Stomach (tissue), 9 donors: ENCODE measurements around the gene LAG3. TPM values are rescaled to one million over a fixed set of nuclear protein-coding genes. Genes with fewer than 3 reads are reported as not detected.
A peak's percentile ranks its signal among the peaks of the same experiment; 100 is the strongest.

Experiments used
- DNase-seq, 2 donors: peaks; one replicate each; pipeline versions ENCODE4 v3.0.0 to v3.0.0-alpha.2; 2013 to 2019
- H3K27ac ChIP-seq, 5 donors: fragments of 200-600 bp in 4 of 5; sonication (generic) in 4 of 5; one replicate each; pipeline ENCODE4 v1.5.1; 2013 to 2019; ENCODE audit warnings: mild to moderate bottlenecking in 1 of 5, moderate library complexity in 1 of 5
- H3K27me3 ChIP-seq, 3 donors: fragments of 200-600 bp; sonication (generic); one replicate each; pipeline ENCODE4 v1.5.1; 2017 to 2019; ENCODE audit warnings: mixed run types in 1 of 3
- H3K36me3 ChIP-seq, 4 donors: fragments of 200-600 bp; sonication (generic); 1 replicate in 3 of 4; 2 replicates in 1 of 4; pipeline ENCODE4 v1.5.1; 2016 to 2019
- H3K4me1 ChIP-seq, 4 donors: fragments of 200-600 bp; sonication (generic); one replicate each; pipeline ENCODE4 v1.5.1; 2016 to 2019
- H3K4me3 ChIP-seq, 4 donors: fragments of 200-600 bp; sonication (generic) in 3 of 4; one replicate each; pipeline ENCODE4 v1.5.1; 2016 to 2019; ENCODE audit warnings: mild to moderate bottlenecking in 1 of 4
- H3K9me3 ChIP-seq, 4 donors: fragments of 200-600 bp; sonication (generic); one replicate each; pipeline ENCODE4 v1.5.1; 2016 to 2019
- CTCF ChIP-seq, 7 experiments: fragments of 450-650 bp in 4 of 7; fragments of 200-600 bp in 3 of 7; sonication (generic) in 3 of 7; IDR thresholded peaks; one replicate each; pipeline ENCODE4 v1.5.1; 2016 to 2019; ENCODE audit warnings: antibody characterized with exemption in 7 of 7, control low read depth in 2 of 7, mild to moderate bottlenecking in 1 of 7
- EP300 ChIP-seq: sonication (generic); formaldehyde crosslinking; IDR thresholded peaks from one replicate; pipeline ENCODE4 v1.6.1; 2017; ENCODE audit warnings: antibody characterized with exemption
- POLR2A ChIP-seq, 4 donors: fragments of 450-650 bp; IDR thresholded peaks; one replicate each; pipeline ENCODE4 v1.6.1; 2016; ENCODE audit warnings: antibody characterized with exemption in 4 of 4, control low read depth in 2 of 4, mild to moderate bottlenecking in 1 of 4, moderate library complexity in 1 of 4
- POLR2AphosphoS5 ChIP-seq, 3 donors: sonication (generic); formaldehyde crosslinking; IDR thresholded peaks; one replicate each; pipeline ENCODE4 v1.6.1; 2016; ENCODE audit warnings: antibody characterized with exemption in 3 of 3
- WGBS, 5 donors: extraction: QIAGEN DNeasy Blood & Tissue Kit in 3 of 5; methylation state at CpG; one replicate each; pipeline versions ENCODE4 v1.1.5 to v1.1.7; 2013 to 2018; 5-methylcytosine and 5-hydroxymethylcytosine counted together
- intact Hi-C: fragments of 100-400 bp; cut with DNase I; formaldehyde crosslinking; loops from one replicate; pipeline ENCODE4 v1.15.1; 2023; ENCODE audit warnings: low total_unique reads
- polyA plus RNA-seq, 3 donors: library from polyadenylated mRNA; stranded (reverse); fragments of 200-250 nt; gene quantifications; one replicate each; pipeline ENCODE4 v1.2.3, GENCODE V29; 2013
- total RNA-seq, 5 donors: library from RNA; depleted of rRNA; stranded (reverse); fragments of >200 nt; gene quantifications; one replicate each; pipeline versions ENCODE4 v1.1.0 to v1.2.3, GENCODE V29; 2014 to 2016
- donor health status: healthy with polysubstance abuse.
- donor health status: Bipolar disorder and iron deficiency.
- donor health status: healthy.

The LAG3 gene
- total and polyA plus RNA-seq, 8 donors = 0.25 to 2.3 (median 1.4) TPM; not detected in 3

GRCh38 chr12:6825398-6826124 lies 53.2 kb downstream of the LAG3 start:
- intact Hi-C loops = loop anchor here (10.0 kb wide), 1 partner anchor 81 kb away; no protein-coding TSS in a partner anchor
- TF ChIP-seq CTCF (IDR thresholded peaks at IDR 0.05) (peak in 5 of 7 experiments; percentile 85 to 92 (median 88)), POLR2AphosphoS5 (IDR thresholded peaks at IDR 0.05) (peak in 1 of 3 donors; percentile 20), POLR2A (IDR thresholded peaks at IDR 0.05) (no peak), EP300 (no peak)
- H3K4me3 ChIP-seq = peak overlapping the region in 1 of 4 donors; percentile 27
- H3K9me3 ChIP-seq = no peaks in the 10 kb centered on the region
- peaks cover 0 to 93% (median 38%) of the 10 kb centered on the region in 3 donors for H3K27me3 ChIP-seq
- H3K36me3 ChIP-seq = peaks cover 0 to 4% (median under 1%) of the 10 kb centered on the region in 4 donors
- peaks cover 35 to 74% (median 55%) of the 10 kb centered on the region in 4 donors for H3K4me1 ChIP-seq
- peak overlapping the region in 1 of 5 donors; percentile 25 for H3K27ac ChIP-seq
- DNase-seq = peak; percentile 87 to 94
- WGBS, 5 donors = 8 to 12% (median 10%) methylated on average over 13 to 19 of the region's 19 CpGs

GRCh38 chr12:6826125-6826733 lies 53.9 kb downstream of the LAG3 start:
- DNase-seq = peak in 1 of 2 donors; percentile 16
- Histone ChIP-seq H3K4me3 (no peak overlapping the region), H3K36me3 (peaks cover 0 to 11% (median 6%) of the 10 kb centered on the region in 4 donors), H3K9me3 (no peaks in the 10 kb centered on the region), H3K27me3 (peaks cover 0 to 87% (median 35%) of the 10 kb centered on the region in 3 donors), H3K4me1 (peaks cover 34 to 69% (median 52%) of the 10 kb centered on the region in 4 donors), H3K27ac (no peak overlapping the region)
- intact Hi-C loops = loop anchor here (10.0 kb wide), 1 partner anchor 81 kb away; no protein-coding TSS in a partner anchor
- 76 to 82% (median 79%) methylated on average over 16 to 17 of the region's 17 CpGs for WGBS, 5 donors
- TF ChIP-seq CTCF (IDR thresholded peaks at IDR 0.05) (no peak), EP300 (no peak), POLR2AphosphoS5 (IDR thresholded peaks at IDR 0.05) (no peak), POLR2A (IDR thresholded peaks at IDR 0.05) (no peak)

GRCh38 chr12:6826734-6827436 lies 54.6 kb downstream of the LAG3 start:
- no peak overlapping the region for H3K4me3 ChIP-seq
- intact Hi-C loops = loop anchor here (10.0 kb wide), 1 partner anchor 82 kb away; no protein-coding TSS in a partner anchor
- no peak for TF ChIP-seq POLR2A (IDR thresholded peaks at IDR 0.05)
- TF ChIP-seq POLR2AphosphoS5 (IDR thresholded peaks at IDR 0.05) = no peak
- no peak for TF ChIP-seq EP300
- TF ChIP-seq CTCF (IDR thresholded peaks at IDR 0.05) = no peak
- H3K4me1 ChIP-seq = peaks cover 27 to 62% (median 45%) of the 10 kb centered on the region in 4 donors
- no peak for DNase-seq
- peaks cover 0 to 80% (median 30%) of the 10 kb centered on the region in 3 donors for H3K27me3 ChIP-seq
- peak overlapping the region in 3 of 5 donors; percentile 45 to 62 (median 47) for H3K27ac ChIP-seq
- H3K36me3 ChIP-seq = peaks cover 0 to 17% (median 13%) of the 10 kb centered on the region in 4 donors
- H3K9me3 ChIP-seq = no peaks in the 10 kb centered on the region
- 76 to 87% (median 80%) methylated on average over 21 to 22 of the region's 22 CpGs for WGBS, 5 donors

- peak overlapping the region in 3 of 5 donors; percentile 45 to 62 (median 47) for H3K27ac ChIP-seq
- DNase-seq = peak; percentile 79 to 91
- peaks cover 0 to 74% (median 26%) of the 10 kb centered on the region in 3 donors for H3K27me3 ChIP-seq
Observed at GRCh38 chr12:6827437-6827911, 55.2 kb downstream of the LAG3 start.

More at GRCh38 chr12:6827437-6827911, 55.2 kb downstream of the LAG3 start:
- TF ChIP-seq EP300 (no peak), CTCF (IDR thresholded peaks at IDR 0.05) (no peak), POLR2AphosphoS5 (IDR thresholded peaks at IDR 0.05) (no peak), POLR2A (IDR thresholded peaks at IDR 0.05) (no peak)
- Histone ChIP-seq H3K4me3 (peak overlapping the region in 1 of 4 donors; percentile 85), H3K36me3 (peaks cover 0 to 23% (median 18%) of the 10 kb centered on the region in 4 donors), H3K4me1 (peaks cover 21 to 56% (median 40%) of the 10 kb centered on the region in 4 donors), H3K9me3 (no peaks in the 10 kb centered on the region)
- intact Hi-C loops = loop anchor here (10.0 kb wide), 1 partner anchor 83 kb away; no protein-coding TSS in a partner anchor
- 5 to 16% (median 9%) methylated on average over 8 of the region's 8 CpGs for WGBS, 5 donors
